ENCODE data around the gene FAM174B. TPM values are rescaled to one million over a fixed set of nuclear protein-coding genes. Genes with fewer than 3 reads are reported as not detected.
"Not testable (repeated sequence)": the region's sequence is repeated elsewhere in the genome, so short reads cannot be mapped to it uniquely, and the experiment has no call there.

FAM174B gene
- total RNA-seq, 4 donors from 2014 or later: 51.9 to 69.4 (median 61.4) TPM

GRCh38 chr15:92612891-92613290 lies 42.7 kb downstream of the FAM174B start:
- Histone ChIP-seq H3K27me3 (no peaks in the 10 kb centered on the region), H3K4me1 (peaks cover 38 to 49% of the 10 kb centered on the region in 2 donors), H3K4me3 (replicated peaks in 1 of 3) (no peak overlapping the region), H3K9me3 (no peaks in the 10 kb centered on the region), H3K36me3 (no peaks in the 10 kb centered on the region), H3K27ac (peak overlapping the region in 2 of 3 donors; percentile 13 to 21)
- TF ChIP-seq POLR2A (IDR thresholded peaks at IDR 0.05): no peak
- TF ChIP-seq, protein P1, sequence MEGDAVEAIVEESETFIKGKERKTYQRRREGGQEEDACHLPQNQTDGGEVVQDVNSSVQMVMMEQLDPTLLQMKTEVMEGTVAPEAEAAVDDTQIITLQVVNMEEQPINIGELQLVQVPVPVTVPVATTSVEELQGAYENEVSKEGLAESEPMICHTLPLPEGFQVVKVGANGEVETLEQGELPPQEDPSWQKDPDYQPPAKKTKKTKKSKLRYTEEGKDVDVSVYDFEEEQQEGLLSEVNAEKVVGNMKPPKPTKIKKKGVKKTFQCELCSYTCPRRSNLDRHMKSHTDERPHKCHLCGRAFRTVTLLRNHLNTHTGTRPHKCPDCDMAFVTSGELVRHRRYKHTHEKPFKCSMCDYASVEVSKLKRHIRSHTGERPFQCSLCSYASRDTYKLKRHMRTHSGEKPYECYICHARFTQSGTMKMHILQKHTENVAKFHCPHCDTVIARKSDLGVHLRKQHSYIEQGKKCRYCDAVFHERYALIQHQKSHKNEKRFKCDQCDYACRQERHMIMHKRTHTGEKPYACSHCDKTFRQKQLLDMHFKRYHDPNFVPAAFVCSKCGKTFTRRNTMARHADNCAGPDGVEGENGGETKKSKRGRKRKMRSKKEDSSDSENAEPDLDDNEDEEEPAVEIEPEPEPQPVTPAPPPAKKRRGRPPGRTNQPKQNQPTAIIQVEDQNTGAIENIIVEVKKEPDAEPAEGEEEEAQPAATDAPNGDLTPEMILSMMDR (IDR thresholded peaks at IDR 0.05): no peak
- intact Hi-C loops (cut with DNase I): no loop called here
- DNase-seq: no peak
- WGBS, 2 donors: 96 to 100% methylated on average over 4 of the region's 4 CpGs

GRCh38 chr15:92611995-92612745 lies 43.4 kb downstream of the FAM174B start:
- H3K27me3 ChIP-seq: no peaks in the 10 kb centered on the region
- WGBS, 2 donors: 78 to 81% methylated on average over 7 of the region's 7 CpGs
- H3K4me1 ChIP-seq: peaks cover 37 to 47% of the 10 kb centered on the region in 2 donors
- DNase-seq: no peak
- no peak for TF ChIP-seq POLR2A (IDR thresholded peaks at IDR 0.05)
- TF ChIP-seq, protein P1 (IDR thresholded peaks at IDR 0.05): no peak
- intact Hi-C loops (cut with DNase I): no loop called here
- H3K9me3 ChIP-seq: no peaks in the 10 kb centered on the region
- H3K4me3 ChIP-seq (replicated peaks in 1 of 3): no peak overlapping the region
- no peaks in the 10 kb centered on the region for H3K36me3 ChIP-seq
- peak overlapping the region in 1 of 3 donors; percentile 21 for H3K27ac ChIP-seq

DNA sequence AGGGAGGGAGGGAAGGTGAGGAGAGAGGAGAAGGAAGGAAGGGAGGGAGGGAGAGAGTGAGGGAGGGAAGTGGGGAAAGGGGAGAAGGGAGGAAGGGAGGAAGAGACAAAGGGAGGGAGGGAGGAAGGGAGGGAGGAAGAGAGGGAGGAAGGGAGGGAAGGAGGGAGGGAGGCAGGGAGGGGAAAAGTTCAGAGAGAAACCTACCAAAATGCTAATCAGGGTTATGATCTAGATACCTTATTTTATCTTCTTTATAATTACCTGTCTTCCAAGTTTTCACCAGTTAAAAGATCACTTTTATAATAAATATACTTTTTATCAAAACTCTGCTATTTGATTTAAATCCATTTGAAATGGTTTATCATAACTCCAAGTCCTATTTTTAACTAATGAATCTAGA lies 44.4 kb downstream of the FAM174B start:
- intact Hi-C loops (cut with DNase I): no loop called here
- H3K27me3 ChIP-seq: no peaks in the 10 kb centered on the region
- no peak overlapping the region for H3K27ac ChIP-seq
- TF ChIP-seq POLR2A (IDR thresholded peaks at IDR 0.05): no peak
- TF ChIP-seq, protein P1 (IDR thresholded peaks at IDR 0.05): no peak
- H3K4me1 ChIP-seq: peaks cover 29 to 40% of the 10 kb centered on the region in 2 donors
- no peak overlapping the region for H3K4me3 ChIP-seq (replicated peaks in 1 of 3)
- DNase-seq: no peak
- H3K9me3 ChIP-seq: no peaks in the 10 kb centered on the region
- no peaks in the 10 kb centered on the region for H3K36me3 ChIP-seq

DNA sequence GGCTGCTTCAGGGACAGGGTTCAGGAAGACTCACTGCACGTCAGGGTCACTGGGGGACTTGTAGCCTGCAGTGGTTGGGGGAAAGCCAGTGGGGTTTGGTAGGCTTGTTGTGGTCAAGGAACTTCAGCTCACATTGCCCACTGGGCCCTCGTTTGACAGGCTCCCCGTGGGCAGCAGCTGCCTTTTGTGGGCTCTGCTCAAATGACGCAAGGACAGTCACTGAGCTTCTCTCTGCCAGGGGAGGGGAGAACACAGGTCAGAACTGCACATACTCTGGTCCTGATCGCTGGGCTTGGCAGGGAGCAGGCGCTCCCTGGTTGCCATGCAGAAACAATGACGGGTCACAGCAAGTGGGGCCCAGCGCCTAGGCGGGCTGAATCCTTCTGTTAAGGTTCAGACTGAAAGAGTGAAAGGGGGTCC lies 45.5 kb downstream of the FAM174B start:
- Histone ChIP-seq H3K4me3 (replicated peaks in 1 of 3) (no peak overlapping the region), H3K27me3 (no peaks in the 10 kb centered on the region), H3K36me3 (no peaks in the 10 kb centered on the region), H3K9me3 (no peaks in the 10 kb centered on the region), H3K27ac (no peak overlapping the region), H3K4me1 (peaks cover 29 to 40% of the 10 kb centered on the region in 2 donors)
- TF ChIP-seq POLR2A (IDR thresholded peaks at IDR 0.05): no peak
- TF ChIP-seq, protein P1 (IDR thresholded peaks at IDR 0.05): no peak
- intact Hi-C loops (cut with DNase I): no loop called here
- WGBS, 2 donors: 85 to 95% methylated on average over 8 to 9 of the region's 9 CpGs
- DNase-seq: no peak

GRCh38 chr15:92608866-92609700 lies 46.5 kb downstream of the FAM174B start:
- Histone ChIP-seq H3K4me3 (replicated peaks in 1 of 3) (no peak overlapping the region), H3K9me3 (no peaks in the 10 kb centered on the region), H3K27ac (peak overlapping the region in 2 of 3 donors; percentile 85 to 91), H3K27me3 (no peaks in the 10 kb centered on the region), H3K36me3 (no peaks in the 10 kb centered on the region), H3K4me1 (peaks cover 27 to 37% of the 10 kb centered on the region in 2 donors)
- no peak for DNase-seq
- WGBS, 2 donors: 89 to 93% methylated on average over 15 to 20 of the region's 20 CpGs
- TF ChIP-seq POLR2A (IDR thresholded peaks at IDR 0.05): no peak
- TF ChIP-seq, protein P1 (IDR thresholded peaks at IDR 0.05): no peak
- intact Hi-C loops (cut with DNase I): no loop called here

DNA sequence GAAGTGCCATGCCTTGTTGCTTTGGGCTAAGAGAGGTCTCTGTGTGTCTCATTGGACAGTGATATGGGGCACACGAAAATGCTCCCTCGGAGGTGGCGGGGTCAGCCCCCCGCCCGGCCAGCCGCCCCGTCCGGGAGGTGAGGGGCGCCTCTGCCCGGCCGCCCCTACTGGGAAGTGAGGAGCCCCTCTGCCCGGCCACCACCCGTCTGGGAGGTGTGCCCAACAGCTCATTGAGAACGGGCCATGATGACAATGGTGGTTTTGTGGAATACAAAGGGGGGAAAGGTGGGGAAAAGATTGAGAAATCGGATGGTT lies 48.8 kb downstream of the FAM174B start:
- H3K4me3 ChIP-seq (replicated peaks in 1 of 3); H3K36me3 ChIP-seq; DNase-seq; H3K27me3 ChIP-seq; intact Hi-C loops (cut with DNase I); H3K9me3 ChIP-seq: not testable (repeated sequence)
- Histone ChIP-seq H3K4me1 (peaks cover 28 to 36% of the 10 kb centered on the region in 2 donors), H3K27ac (peak overlapping the region; percentile 77 to 92 (median 86))
- WGBS, 2 donors: 70% methylated on average over 3 of the region's 15 CpGs; no CpG with 5 or more reads in 1 of the 2 donors

Measured in thyroid gland (tissue), 4 donors.